NCI-H1930 (cell line): ENCODE measurements around the gene RANBP17.

Source experiments
- DNase-seq, 2 experiments: peaks; one replicate each; lab custom pipeline; 2025; lab: John Stamatoyannopoulos, UW

RANBP17 gene

GRCh38 chr5:171249460-171249859, 387.6 kb downstream of the RANBP17 start:
- DNase-seq: no peak

- no peak for DNase-seq
Observed at GRCh38 chr5:171250738-171251137, 388.9 kb downstream of the RANBP17 start.

DNA sequence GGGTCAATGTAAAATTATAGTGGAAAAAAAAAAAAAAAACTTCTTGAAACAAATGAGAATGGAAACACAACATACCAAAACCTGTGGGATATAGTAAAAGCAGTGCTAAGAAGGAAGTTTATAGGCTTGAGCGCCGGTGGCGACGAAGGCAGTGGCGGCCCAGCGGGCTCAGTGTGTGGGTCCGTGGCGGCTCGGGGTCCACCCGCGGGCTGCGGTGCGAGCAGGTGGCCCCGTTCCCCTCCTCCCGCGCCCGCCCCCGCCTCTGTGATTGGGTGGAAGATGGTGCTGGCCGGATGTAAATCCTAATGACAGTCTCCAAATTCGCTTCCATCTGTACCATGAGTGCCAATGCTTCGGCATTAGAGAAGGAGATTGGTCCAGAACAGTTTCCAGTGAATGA, 389.7 kb downstream of the RANBP17 start:
- DNase-seq: no peak

GRCh38 chr5:171252674-171253073, 390.9 kb downstream of the RANBP17 start:
- DNase-seq: no peak

DNA sequence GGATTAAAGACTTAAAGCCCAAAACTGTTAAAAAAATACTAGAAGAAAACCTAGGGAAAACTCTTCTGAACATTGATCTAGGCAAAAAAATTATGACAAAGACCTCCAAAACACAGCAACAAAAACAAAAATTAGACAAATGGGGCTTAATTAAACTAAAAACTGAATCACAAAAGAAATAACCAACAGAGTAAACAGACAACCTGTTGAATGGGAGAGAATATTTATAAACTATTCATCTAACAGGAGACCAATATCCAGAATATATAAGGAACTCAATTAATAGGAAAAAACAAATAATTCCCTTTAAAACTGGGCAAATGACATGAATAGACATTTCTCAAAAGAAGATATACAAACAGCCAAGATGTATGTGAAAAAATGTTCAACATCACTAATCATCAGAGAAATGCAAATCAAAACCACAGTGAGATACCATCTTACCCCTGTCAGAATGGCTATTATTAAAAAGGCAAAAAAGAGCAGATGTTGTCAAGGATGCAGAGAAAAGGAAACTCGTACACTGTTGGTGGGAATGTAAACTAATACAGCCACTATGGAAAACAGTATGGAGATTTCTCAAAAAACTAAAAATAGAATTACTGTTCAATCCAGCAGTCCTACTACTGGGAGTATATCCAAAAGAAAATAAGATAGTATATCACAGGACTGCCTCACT, 397.1 kb downstream of the RANBP17 start:
- no peak for DNase-seq

- no peak for DNase-seq
Observed at GRCh38 chr5:171261361-171261760, 399.5 kb downstream of the RANBP17 start.

- DNase-seq: no peak
Observed at GRCh38 chr5:171261904-171262303, 400.1 kb downstream of the RANBP17 start.

DNA sequence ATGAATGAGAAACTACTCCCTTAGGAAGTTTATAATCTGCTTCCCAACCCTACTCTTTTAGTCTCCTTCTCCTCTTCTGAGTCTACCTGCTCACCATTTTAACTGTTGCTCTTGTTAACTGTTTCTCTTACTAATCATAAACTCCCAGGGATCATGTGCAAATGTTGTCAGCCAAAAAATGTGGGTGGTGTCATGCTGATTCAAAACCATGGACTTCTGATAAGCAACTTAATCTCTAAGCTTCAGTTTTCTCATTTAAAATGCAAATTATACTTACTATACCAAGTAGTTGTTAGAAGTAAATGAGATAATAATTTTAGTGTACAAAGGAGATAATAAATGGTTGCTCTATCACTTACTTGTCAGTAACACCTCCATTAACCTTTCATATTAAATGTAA, 401.4 kb downstream of the RANBP17 start:
- no peak for DNase-seq

DNA sequence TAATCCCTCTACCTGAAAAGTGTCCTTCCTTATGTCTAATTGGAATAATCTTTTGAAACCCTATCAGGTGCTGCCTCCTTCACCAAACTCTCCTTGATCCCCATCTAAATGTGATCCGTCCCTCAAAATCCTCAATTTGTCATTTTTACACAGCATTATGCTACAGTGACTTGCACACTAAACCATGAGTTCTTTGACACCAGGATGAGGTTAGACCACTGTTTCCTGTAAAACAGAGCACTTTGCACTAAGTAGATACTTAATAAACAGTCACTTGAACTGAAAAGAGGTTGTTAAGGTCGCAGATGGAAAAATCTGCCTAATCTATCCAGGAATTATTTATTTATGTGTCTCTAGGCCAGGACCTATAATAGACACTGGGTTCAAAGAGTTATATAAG, 403.0 kb downstream of the RANBP17 start:
- no peak for DNase-seq

- DNase-seq: no peak
Observed at GRCh38 chr5:171268700-171269620, 407.1 kb downstream of the RANBP17 start.

- no peak for DNase-seq
Observed at GRCh38 chr5:171269717-171270116, 407.9 kb downstream of the RANBP17 start.

- no peak for DNase-seq
Observed at GRCh38 chr5:171270136-171270535, 408.3 kb downstream of the RANBP17 start.

DNA sequence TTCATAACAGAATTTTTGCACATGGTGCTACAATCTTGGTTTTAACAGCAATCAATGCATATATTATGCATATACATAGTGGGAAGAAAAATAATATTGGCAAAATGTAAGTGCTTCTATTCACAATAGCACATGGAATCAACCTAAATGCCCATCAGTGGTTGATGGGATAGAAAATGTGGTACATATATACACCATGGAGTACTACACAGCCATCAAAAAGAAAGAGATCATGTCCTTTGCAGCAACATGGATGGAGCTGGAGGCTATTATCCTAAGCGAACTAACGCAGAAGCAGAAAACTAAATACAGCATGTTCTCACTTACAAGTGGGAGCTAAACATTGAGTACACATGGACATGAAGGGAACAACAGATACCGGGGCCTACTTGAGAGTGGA, 410.0 kb downstream of the RANBP17 start:
- DNase-seq: no peak

- DNase-seq: no peak
Observed at GRCh38 chr5:171272996-171273970, 411.5 kb downstream of the RANBP17 start.

DNA sequence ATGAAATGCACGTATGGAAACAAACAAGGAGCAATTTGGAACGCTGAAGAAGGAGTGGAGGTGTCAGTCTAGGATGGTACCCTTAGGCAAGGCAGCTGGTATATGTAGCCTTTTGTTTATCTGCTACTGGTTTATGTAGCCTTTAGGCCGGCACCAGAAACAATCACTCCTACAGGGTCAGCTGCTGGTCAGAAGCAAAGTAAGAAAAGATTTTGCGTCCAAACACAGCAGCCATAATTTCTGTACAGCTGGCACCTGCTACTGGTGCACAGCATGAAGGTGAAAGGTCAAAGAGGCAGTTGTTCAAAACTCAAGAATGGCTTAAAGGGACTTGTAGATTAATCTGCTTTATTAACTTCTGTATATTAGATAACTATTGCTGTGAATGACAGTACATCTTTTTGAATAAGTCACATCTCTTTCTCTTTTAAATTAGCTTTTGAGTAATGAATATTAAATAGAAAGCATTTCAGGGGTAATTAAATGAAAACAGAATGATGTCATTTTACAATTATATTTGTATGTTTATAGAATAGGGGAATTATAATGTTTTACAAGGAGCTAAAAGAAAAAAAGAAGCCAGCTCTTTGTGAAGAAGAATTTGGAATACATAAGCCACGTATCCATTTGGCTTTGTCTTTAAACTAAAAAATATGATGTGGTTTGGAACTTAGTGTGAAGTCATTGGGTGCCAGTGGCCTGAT, 414.2 kb downstream of the RANBP17 start:
- peak in 1 of 2 experiments; percentile 45 for DNase-seq

GRCh38 chr5:171283753-171284152, 421.9 kb downstream of the RANBP17 start:
- DNase-seq: no peak

DNA sequence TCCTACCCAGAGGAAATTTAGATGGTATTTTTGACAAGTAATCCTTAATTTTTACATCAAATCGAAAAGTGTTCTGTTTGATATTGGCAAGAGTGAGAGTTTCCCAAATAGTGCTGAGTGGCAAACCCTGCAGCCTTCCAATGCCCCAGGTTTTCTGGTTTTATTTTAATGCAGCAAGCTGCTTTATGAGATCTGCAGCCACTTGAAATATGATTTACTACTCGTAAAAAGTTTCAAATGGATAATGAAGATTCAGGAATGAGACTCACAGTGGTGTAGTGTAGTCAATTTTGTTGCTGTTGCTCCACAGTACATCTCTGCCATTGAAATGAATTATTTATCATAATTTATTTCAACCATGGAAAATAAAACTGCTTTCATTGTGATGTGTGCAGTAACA, 423.6 kb downstream of the RANBP17 start:
- no peak for DNase-seq

- DNase-seq: no peak
Observed at GRCh38 chr5:171288066-171288465, 426.2 kb downstream of the RANBP17 start.

DNA sequence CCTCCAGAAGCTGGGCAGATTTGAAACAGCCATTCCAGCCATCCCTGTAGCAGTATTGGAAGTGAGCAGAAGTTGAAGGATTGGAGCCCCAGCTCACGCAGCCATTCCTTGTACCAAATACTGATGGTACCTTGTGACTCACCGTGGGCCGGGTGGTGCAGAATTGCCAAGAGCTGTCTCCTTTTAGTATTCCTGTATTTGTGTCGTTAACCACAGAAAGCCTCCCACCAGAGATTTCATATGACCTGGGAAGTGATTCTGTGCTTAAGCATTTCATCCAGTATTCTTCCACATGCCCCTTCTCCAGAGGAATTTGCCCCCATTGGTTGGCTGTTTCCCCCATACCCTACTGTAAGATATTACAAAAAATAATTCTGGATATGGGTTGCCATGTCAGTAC, 429.6 kb downstream of the RANBP17 start:
- DNase-seq: no peak

- no peak for DNase-seq
Observed at GRCh38 chr5:171295299-171295698, 433.5 kb downstream of the RANBP17 start.

- DNase-seq: no peak
Observed at GRCh38 chr5:171295801-171296200, 434.0 kb downstream of the RANBP17 start.
